ENCODE measurements around the gene SON. TPM values are rescaled to one million over a fixed set of nuclear protein-coding genes. Genes with fewer than 3 reads are reported as not detected.

The SON gene
- total and polyA plus RNA-seq, 2 of the 13 experiments (the other 11 are each of a cell fraction or from before 2014, with no cell fraction given) = 61.3 to 78.3 TPM

DNA sequence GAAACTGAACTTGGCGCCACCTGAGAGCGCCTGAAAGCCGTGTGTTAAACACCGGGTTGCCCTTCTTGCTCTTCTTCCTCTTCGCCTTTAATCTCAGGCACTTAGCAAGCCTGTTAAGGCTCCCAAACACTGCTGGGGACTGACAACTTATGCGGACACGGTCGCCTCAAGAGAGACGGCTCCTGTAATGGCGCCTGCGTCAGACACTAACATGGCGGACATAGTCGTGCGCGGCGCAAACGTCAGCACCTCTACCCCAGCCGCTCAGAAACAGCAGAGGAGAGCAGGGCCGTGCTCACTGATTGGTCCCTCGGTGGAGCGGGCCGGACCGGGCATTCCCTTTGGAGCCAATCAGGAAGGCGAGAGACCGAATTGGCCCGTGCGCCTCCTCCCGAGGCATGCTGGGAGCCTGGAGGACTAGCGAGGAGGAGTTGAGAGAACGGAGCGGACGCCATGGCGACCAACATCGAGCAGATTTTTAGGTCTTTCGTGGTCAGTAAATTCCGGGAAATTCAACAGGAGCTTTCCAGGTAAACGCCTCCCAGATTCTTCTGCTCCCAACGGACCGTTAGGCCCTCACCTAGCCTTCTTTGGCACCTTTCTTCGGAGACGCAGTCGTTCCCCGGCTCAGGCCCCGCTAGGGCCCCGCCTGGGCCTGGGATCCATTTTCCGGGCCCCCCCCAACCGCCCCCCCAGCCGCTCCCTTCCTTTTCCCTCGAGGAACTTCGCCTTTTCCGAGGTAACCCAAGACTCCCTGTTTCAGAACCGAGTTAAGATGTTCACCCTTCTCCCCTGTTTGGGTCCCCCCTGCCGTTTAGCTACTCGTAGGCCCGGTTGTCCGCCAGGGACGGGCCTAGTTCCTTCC lies at the start of gene SON (continued):
- peak; percentile 64; the same call in 1 of the 2 replicates for TF ChIP-seq ZNF354B (CRISPR knock-in tag; IDR thresholded peaks at IDR 0.05)
- TF ChIP-seq, protein P1, sequence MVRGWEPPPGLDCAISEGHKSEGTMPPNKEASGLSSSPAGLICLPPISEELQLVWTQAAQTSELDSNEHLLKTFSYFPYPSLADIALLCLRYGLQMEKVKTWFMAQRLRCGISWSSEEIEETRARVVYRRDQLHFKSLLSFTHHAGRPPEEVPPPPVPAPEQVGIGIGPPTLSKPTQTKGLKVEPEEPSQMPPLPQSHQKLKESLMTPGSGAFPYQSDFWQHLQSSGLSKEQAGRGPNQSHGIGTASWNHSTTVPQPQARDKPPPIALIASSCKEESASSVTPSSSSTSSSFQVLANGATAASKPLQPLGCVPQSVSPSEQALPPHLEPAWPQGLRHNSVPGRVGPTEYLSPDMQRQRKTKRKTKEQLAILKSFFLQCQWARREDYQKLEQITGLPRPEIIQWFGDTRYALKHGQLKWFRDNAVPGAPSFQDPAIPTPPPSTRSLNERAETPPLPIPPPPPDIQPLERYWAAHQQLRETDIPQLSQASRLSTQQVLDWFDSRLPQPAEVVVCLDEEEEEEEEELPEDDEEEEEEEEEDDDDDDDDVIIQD (CRISPR knock-in tag; IDR thresholded peaks at IDR 0.05; ENCODE audit: low read depth) = no peak; the same call in 1 of the 2 replicates
- TF ChIP-seq, protein P2, sequence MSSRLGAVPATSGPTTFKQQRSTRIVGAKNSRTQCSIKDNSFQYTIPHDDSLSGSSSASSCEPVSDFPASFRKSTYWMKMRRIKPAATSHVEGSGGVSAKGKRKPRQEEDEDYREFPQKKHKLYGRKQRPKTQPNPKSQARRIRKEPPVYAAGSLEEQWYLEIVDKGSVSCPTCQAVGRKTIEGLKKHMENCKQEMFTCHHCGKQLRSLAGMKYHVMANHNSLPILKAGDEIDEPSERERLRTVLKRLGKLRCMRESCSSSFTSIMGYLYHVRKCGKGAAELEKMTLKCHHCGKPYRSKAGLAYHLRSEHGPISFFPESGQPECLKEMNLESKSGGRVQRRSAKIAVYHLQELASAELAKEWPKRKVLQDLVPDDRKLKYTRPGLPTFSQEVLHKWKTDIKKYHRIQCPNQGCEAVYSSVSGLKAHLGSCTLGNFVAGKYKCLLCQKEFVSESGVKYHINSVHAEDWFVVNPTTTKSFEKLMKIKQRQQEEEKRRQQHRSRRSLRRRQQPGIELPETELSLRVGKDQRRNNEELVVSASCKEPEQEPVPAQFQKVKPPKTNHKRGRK (CRISPR knock-in tag; IDR thresholded peaks at IDR 0.05) = no peak
- TF ChIP-seq ZNF737 (CRISPR knock-in tag; IDR thresholded peaks at IDR 0.05; ENCODE audit: borderline replicate concordance) = no peak
- TF ChIP-seq, protein P3, sequence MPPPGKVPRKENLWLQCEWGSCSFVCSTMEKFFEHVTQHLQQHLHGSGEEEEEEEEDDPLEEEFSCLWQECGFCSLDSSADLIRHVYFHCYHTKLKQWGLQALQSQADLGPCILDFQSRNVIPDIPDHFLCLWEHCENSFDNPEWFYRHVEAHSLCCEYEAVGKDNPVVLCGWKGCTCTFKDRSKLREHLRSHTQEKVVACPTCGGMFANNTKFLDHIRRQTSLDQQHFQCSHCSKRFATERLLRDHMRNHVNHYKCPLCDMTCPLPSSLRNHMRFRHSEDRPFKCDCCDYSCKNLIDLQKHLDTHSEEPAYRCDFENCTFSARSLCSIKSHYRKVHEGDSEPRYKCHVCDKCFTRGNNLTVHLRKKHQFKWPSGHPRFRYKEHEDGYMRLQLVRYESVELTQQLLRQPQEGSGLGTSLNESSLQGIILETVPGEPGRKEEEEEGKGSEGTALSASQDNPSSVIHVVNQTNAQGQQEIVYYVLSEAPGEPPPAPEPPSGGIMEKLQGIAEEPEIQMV (CRISPR knock-in tag; IDR thresholded peaks at IDR 0.05; ENCODE audit: low read depth) = no peak
- no peak for TF ChIP-seq MLLT10 (CRISPR knock-in tag; IDR thresholded peaks at IDR 0.05)
- no peak; the same call in 1 of the 2 replicates for TF ChIP-seq ZSCAN31 (CRISPR knock-in tag; IDR thresholded peaks at IDR 0.05; ENCODE audit: low read depth)
- no peak for TF ChIP-seq NFIB (CRISPR knock-in tag; IDR thresholded peaks at IDR 0.05; ENCODE audit: borderline replicate concordance)
- TF ChIP-seq SSRP1 (CRISPR knock-in tag; IDR thresholded peaks at IDR 0.05) = peak; percentile 69; the same call in 1 of the 2 replicates
- no peak for TF ChIP-seq ZNF350 (CRISPR knock-in tag; IDR thresholded peaks at IDR 0.05; ENCODE audit: borderline replicate concordance, low read depth)
- TF ChIP-seq DPF2 (CRISPR knock-in tag; IDR thresholded peaks at IDR 0.05; ENCODE audit: borderline replicate concordance, low read depth) = no peak
- TF ChIP-seq ZNF12 (CRISPR knock-in tag; IDR thresholded peaks at IDR 0.05) = no peak
- TF ChIP-seq ZNF17 (CRISPR knock-in tag; IDR thresholded peaks at IDR 0.05) = no peak
- no peak for TF ChIP-seq ZFP62 (CRISPR knock-in tag; IDR thresholded peaks at IDR 0.05)
- TF ChIP-seq, protein P4, sequence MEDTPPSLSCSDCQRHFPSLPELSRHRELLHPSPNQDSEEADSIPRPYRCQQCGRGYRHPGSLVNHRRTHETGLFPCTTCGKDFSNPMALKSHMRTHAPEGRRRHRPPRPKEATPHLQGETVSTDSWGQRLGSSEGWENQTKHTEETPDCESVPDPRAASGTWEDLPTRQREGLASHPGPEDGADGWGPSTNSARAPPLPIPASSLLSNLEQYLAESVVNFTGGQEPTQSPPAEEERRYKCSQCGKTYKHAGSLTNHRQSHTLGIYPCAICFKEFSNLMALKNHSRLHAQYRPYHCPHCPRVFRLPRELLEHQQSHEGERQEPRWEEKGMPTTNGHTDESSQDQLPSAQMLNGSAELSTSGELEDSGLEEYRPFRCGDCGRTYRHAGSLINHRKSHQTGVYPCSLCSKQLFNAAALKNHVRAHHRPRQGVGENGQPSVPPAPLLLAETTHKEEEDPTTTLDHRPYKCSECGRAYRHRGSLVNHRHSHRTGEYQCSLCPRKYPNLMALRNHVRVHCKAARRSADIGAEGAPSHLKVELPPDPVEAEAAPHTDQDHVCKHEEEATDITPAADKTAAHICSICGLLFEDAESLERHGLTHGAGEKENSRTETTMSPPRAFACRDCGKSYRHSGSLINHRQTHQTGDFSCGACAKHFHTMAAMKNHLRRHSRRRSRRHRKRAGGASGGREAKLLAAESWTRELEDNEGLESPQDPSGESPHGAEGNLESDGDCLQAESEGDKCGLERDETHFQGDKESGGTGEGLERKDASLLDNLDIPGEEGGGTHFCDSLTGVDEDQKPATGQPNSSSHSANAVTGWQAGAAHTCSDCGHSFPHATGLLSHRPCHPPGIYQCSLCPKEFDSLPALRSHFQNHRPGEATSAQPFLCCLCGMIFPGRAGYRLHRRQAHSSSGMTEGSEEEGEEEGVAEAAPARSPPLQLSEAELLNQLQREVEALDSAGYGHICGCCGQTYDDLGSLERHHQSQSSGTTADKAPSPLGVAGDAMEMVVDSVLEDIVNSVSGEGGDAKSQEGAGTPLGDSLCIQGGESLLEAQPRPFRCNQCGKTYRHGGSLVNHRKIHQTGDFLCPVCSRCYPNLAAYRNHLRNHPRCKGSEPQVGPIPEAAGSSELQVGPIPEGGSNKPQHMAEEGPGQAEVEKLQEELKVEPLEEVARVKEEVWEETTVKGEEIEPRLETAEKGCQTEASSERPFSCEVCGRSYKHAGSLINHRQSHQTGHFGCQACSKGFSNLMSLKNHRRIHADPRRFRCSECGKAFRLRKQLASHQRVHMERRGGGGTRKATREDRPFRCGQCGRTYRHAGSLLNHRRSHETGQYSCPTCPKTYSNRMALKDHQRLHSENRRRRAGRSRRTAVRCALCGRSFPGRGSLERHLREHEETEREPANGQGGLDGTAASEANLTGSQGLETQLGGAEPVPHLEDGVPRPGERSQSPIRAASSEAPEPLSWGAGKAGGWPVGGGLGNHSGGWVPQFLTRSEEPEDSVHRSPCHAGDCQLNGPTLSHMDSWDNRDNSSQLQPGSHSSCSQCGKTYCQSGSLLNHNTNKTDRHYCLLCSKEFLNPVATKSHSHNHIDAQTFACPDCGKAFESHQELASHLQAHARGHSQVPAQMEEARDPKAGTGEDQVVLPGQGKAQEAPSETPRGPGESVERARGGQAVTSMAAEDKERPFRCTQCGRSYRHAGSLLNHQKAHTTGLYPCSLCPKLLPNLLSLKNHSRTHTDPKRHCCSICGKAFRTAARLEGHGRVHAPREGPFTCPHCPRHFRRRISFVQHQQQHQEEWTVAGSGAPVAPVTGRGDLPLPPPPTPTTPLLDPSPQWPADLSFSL (CRISPR knock-in tag; IDR thresholded peaks at IDR 0.05) = no peak
- TF ChIP-seq AGO1 (IDR thresholded peaks at IDR 0.05; ENCODE audit: low read depth, low read length, poor library complexity, severe bottlenecking) = no peak
- TF ChIP-seq, protein P5, sequence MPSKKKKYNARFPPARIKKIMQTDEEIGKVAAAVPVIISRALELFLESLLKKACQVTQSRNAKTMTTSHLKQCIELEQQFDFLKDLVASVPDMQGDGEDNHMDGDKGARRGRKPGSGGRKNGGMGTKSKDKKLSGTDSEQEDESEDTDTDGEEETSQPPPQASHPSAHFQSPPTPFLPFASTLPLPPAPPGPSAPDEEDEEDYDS (CRISPR knock-in tag; IDR thresholded peaks at IDR 0.05) = peak; percentile 90

Measured in HepG2 (cell line).